22Rv1 (cell line): Measurements from ENCODE around the gene STOX2.

ENCODE experiments used
- H3K27ac ChIP-seq: fragments of 450-650 bp; 2 replicates; pipeline ENCODE4 v1.5.1; 2017
- CTCF ChIP-seq: fragments of 450-650 bp; IDR thresholded peaks from 2 replicates; pipeline ENCODE4 v1.5.1; 2017; ENCODE audit warnings: mild to moderate bottlenecking
- ZFX ChIP-seq: fragments of 450-650 bp; IDR thresholded peaks from 2 replicates; pipeline ENCODE4 v1.6.1; 2017; ENCODE audit warnings: antibody characterized with exemption, borderline replicate concordance

STOX2 gene

GRCh38 chr4:184012937-184013336 is 107.8 kb downstream of the STOX2 start:
- TF ChIP-seq CTCF (no peak), ZFX (no peak)
- H3K27ac ChIP-seq = no peak overlapping the region

GRCh38 chr4:184014301-184014700 is 109.2 kb downstream of the STOX2 start:
- no peak for TF ChIP-seq ZFX
- no peak for TF ChIP-seq CTCF
- H3K27ac ChIP-seq = no peak overlapping the region

- TF ChIP-seq ZFX (no peak), CTCF (no peak)
- H3K27ac ChIP-seq = no peak overlapping the region
Observed at GRCh38 chr4:184016759-184017668, 111.9 kb downstream of the STOX2 start.

- no peak overlapping the region for H3K27ac ChIP-seq
- TF ChIP-seq ZFX (no peak), CTCF (no peak)
Observed at GRCh38 chr4:184019076-184019475, 114.0 kb downstream of the STOX2 start.

GRCh38 chr4:184019667-184020623 is 114.8 kb downstream of the STOX2 start:
- TF ChIP-seq ZFX = no peak
- TF ChIP-seq CTCF = no peak
- H3K27ac ChIP-seq = no peak overlapping the region

GRCh38 chr4:184021389-184021788 is 116.3 kb downstream of the STOX2 start:
- H3K27ac ChIP-seq = no peak overlapping the region
- TF ChIP-seq CTCF = no peak
- TF ChIP-seq ZFX = no peak
